ENCODE measurements around the gene PEX11A.
A peak's percentile ranks its signal among the peaks of the same experiment; 100 is the strongest.

Gene PEX11A

DNA sequence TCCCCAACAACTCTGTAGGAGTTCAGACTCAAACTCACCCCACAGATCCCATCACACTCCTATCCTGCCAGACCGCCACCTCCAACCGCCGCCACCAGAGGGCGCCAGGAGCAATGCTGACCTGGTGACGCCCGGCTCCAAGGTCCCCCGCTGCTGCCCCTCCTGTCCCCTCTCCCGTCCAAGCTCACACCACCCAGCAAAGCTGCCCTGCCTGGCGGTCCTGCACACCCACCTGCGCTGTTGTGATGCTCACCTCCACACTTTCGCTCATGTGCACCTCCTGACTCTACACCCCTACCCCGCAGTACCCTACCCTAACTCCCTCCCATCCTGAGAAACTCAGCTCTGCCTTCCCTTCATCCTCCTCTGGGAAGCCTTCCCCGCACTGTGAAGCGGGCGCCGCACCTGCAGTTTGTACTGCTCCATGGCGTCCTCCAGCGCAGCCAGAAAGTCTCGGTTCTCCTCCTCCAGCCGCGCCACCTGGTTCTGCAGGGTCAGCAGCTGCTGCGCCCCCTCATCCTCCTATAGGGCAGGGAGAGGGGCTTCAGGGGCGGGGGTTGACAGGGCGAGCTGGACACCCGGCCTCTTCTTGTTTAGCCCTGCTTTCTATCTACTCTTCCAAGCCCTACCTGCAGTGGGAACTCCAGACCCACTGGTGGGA, 43.2 kb downstream of the PEX11A start:
- no peak for TF ChIP-seq ZFX (IDR thresholded peaks at IDR 0.05)
- TF ChIP-seq, protein P1, sequence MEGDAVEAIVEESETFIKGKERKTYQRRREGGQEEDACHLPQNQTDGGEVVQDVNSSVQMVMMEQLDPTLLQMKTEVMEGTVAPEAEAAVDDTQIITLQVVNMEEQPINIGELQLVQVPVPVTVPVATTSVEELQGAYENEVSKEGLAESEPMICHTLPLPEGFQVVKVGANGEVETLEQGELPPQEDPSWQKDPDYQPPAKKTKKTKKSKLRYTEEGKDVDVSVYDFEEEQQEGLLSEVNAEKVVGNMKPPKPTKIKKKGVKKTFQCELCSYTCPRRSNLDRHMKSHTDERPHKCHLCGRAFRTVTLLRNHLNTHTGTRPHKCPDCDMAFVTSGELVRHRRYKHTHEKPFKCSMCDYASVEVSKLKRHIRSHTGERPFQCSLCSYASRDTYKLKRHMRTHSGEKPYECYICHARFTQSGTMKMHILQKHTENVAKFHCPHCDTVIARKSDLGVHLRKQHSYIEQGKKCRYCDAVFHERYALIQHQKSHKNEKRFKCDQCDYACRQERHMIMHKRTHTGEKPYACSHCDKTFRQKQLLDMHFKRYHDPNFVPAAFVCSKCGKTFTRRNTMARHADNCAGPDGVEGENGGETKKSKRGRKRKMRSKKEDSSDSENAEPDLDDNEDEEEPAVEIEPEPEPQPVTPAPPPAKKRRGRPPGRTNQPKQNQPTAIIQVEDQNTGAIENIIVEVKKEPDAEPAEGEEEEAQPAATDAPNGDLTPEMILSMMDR (conservative IDR thresholded peaks at IDR 0.05) = peak; percentile 96
- H3K27ac ChIP-seq = no peak overlapping the region

DNA sequence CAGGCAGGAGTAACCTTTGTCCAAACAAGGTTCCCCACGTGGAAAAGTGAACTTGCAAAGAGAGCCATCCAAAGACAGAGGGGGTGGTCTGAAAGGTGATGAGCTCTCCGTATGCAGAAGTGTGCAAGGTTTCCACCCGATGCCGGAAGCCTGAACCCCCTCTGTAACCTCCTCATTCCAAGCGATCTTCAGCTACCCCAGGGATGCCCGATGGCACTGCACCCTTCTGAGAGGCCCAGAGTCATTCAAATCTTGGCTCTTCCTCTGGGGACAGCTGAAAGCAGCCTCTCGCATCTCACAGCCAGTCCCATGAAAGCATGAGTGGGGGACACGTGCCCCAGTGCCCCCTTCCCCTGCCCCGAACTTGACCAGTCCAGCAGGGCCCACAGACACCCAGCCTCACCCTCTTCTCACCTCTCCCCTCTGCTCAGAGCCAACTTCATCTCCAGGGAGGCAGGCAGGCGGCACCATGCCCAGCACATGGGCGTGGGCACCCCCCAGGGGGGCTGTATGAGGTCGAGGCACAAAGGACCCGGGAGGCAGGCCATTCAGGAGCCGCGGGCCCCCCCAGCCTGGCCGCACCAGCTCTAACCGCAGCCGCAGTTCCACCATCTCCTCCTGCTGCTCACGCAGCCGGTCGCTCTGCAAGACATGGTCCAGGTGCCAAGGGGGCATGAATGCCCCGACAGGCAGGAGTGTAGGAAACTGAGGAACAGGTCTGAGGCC, 44.0 kb downstream of the PEX11A start:
- no peak overlapping the region for H3K27ac ChIP-seq
- no peak for TF ChIP-seq ZFX (IDR thresholded peaks at IDR 0.05)

DNA sequence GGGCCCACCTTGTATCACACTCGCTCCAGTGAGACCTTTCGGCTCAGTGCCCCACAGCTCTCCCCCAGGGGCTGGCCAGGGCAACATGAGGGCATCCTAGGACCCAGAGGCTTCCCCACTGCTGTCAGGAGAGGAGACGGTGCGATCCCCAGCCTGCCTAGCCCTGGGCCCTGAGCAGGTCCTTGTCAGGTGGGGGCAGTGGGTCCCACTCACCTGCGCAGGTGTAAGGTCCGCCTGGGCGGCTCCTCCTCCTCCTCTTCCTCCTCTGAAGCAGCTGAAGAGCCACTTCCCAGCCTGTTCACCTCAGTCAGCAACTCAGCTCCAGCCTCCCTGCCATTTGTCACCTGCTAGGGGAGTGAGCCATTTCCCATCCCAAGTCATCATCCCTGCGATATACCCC, 44.9 kb downstream of the PEX11A start:
- H3K27ac ChIP-seq = no peak overlapping the region
- TF ChIP-seq, protein P1 (conservative IDR thresholded peaks at IDR 0.05) = no peak
- no peak for TF ChIP-seq ZFX (IDR thresholded peaks at IDR 0.05)

DNA sequence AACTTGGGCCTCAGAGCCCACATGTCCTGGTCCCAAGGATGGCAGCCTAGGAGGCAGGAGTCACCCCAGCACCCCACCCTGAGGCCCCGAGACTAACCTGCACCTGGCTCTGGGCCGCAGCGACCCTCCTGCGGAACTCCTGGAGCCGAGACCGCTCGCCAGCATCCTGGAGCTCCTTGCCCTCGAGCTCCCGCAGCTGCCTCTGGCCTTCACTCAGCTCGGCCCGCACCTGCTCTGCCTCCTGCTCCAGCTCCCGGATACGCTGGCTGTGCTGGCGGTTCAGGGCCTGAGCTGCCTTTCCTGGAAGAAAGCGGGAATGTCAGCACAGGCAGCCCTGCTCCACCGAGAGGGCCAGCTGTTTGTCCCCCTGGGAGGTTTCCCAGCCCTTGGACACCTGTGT, 48.4 kb downstream of the PEX11A start:
- TF ChIP-seq, protein P1 (conservative IDR thresholded peaks at IDR 0.05) = no peak
- no peak for TF ChIP-seq ZFX (IDR thresholded peaks at IDR 0.05)
- H3K27ac ChIP-seq = no peak overlapping the region

DNA sequence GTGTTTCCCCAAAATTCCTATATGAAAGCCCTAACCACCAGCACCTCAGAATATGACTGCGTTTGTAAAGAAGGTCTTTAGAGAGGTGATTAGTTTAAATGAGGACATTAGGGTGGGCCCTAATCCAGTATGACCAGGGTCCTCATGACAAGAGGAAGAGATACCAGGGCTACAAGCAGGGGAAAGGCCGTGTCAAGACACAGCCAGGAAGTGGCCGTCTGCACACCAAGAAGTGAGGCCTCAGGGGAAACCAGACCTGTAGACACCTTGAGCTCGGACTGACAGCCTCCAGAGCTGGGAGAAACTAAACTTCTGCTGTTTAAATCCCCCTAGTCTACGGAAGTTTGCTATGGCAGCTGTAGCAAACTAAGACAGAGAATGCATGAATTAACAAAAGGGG, 49.5 kb downstream of the PEX11A start:
- TF ChIP-seq, protein P1 (conservative IDR thresholded peaks at IDR 0.05) = no peak
- TF ChIP-seq ZFX (IDR thresholded peaks at IDR 0.05) = no peak
- H3K27ac ChIP-seq = no peak overlapping the region

DNA sequence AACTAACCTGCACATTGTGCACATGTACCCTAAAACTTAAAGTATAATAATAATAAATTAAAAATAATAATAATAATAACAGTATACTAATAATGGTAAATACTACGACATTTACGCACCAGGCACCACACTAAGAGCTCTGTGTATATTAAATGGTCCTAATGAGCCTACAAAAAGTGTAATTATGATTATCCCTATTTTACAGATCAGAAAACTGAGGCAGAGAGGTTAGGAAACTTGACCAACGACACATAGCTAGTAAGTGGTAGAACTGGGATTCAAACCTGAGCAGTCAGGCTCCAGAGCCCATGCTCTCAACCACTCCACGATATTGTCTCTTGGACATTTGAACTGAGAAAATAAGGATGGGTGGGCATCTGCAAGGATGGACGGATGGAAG, 50.3 kb downstream of the PEX11A start:
- TF ChIP-seq, protein P1 (conservative IDR thresholded peaks at IDR 0.05) = no peak
- no peak for TF ChIP-seq ZFX (IDR thresholded peaks at IDR 0.05)
- no peak overlapping the region for H3K27ac ChIP-seq

DNA sequence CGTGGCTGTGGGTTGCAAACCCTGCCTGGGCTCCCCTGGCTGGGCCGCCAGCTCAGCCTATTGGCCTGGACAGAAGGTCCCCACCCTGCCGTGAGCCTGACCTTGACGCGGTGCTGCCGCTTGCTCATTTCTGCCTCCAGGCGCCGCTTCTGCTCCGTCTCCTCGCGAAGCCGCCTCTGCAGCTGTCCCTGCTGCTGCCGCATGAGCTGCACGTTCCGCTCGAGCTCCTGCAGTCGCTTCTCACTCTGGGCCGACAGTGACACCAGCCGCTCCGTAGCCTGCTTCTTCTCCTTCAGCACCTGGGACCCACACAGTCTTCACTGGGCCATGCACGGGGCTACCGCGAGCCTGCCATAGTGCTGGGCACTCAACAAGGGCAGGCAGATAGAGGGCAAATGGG, 57.0 kb downstream of the PEX11A start:
- no peak for TF ChIP-seq ZFX (IDR thresholded peaks at IDR 0.05)
- TF ChIP-seq, protein P1 (conservative IDR thresholded peaks at IDR 0.05) = no peak
- H3K27ac ChIP-seq = no peak overlapping the region
